ENCODE data around the gene FAM168A. TPM values are rescaled to one million over a fixed set of nuclear protein-coding genes. Genes with fewer than 3 reads are reported as not detected.

The FAM168A gene
- total RNA-seq, 1 donor from 2014 or later, result 25.6 TPM

- intact Hi-C loops (cut with DNase I), result loop anchor here (5.0 kb wide), 2 partner anchors 39 to 84 kb away; partner anchors contain the start of gene ARHGEF17
- DNase-seq (peak; percentile 22), ATAC-seq (ENCODE audit: poor library complexity) (no peak)
Observed at GRCh38 chr11:73390601-73391565, 207.0 kb downstream of the FAM168A start.

- ATAC-seq (ENCODE audit: poor library complexity) (no peak), DNase-seq (peak; percentile 8)
- intact Hi-C loops (cut with DNase I), result loop anchor here (5.0 kb wide), 2 partner anchors 38 to 83 kb away; partner anchors contain the start of gene ARHGEF17
Observed at GRCh38 chr11:73389916-73390315, 208.0 kb downstream of the FAM168A start.

- intact Hi-C loops (cut with DNase I), result no loop called here
- no peak for ATAC-seq (ENCODE audit: poor library complexity)
- no peak for DNase-seq
Observed at GRCh38 chr11:73389134-73389525, 208.8 kb downstream of the FAM168A start.

- intact Hi-C loops (cut with DNase I), result no loop called here
Observed at GRCh38 chr11:73388265-73389133, 209.4 kb downstream of the FAM168A start.

GRCh38 chr11:73387594-73388264, 210.2 kb downstream of the FAM168A start:
- intact Hi-C loops (cut with DNase I), result no loop called here
- no peak for DNase-seq
- ATAC-seq (ENCODE audit: poor library complexity), result peak; percentile 5

More at GRCh38 chr11:73388265-73389133, 209.4 kb downstream of the FAM168A start:
- DNase-seq (peak; percentile 85), ATAC-seq (ENCODE audit: poor library complexity) (peak; percentile 63)

- ATAC-seq (ENCODE audit: poor library complexity) (no peak), DNase-seq (no peak)
- intact Hi-C loops (cut with DNase I), result no loop called here
Observed at GRCh38 chr11:73386546-73386945, 211.4 kb downstream of the FAM168A start.

- intact Hi-C loops (cut with DNase I), result no loop called here
- ATAC-seq (ENCODE audit: poor library complexity), result peak; percentile 35
Observed at GRCh38 chr11:73386016-73386415, 211.9 kb downstream of the FAM168A start.

GRCh38 chr11:73384872-73385689, 212.8 kb downstream of the FAM168A start:
- DNase-seq, result peak; percentile 84
- intact Hi-C loops (cut with DNase I), result no loop called here
- peak; percentile 50 for ATAC-seq (ENCODE audit: poor library complexity)

More at GRCh38 chr11:73386016-73386415, 211.9 kb downstream of the FAM168A start:
- DNase-seq, result peak; percentile 71

GRCh38 chr11:73384531-73384871, 213.4 kb downstream of the FAM168A start:
- intact Hi-C loops (cut with DNase I), result no loop called here
- DNase-seq (no peak), ATAC-seq (ENCODE audit: poor library complexity) (no peak)

- no peak for ATAC-seq (ENCODE audit: poor library complexity)
- no peak for DNase-seq
- intact Hi-C loops (cut with DNase I), result no loop called here
Observed at GRCh38 chr11:73384125-73384441, 213.8 kb downstream of the FAM168A start.

GRCh38 chr11:73383249-73384124, 214.4 kb downstream of the FAM168A start:
- ATAC-seq (ENCODE audit: poor library complexity), result no peak
- DNase-seq, result no peak
- intact Hi-C loops (cut with DNase I), result no loop called here

GRCh38 chr11:73382747-73383146, 215.2 kb downstream of the FAM168A start:
- intact Hi-C loops (cut with DNase I), result no loop called here
- no peak for DNase-seq
- no peak for ATAC-seq (ENCODE audit: poor library complexity)

GRCh38 chr11:73382183-73382582, 215.7 kb downstream of the FAM168A start:
- ATAC-seq (ENCODE audit: poor library complexity) (no peak), DNase-seq (no peak)
- intact Hi-C loops (cut with DNase I), result no loop called here

- intact Hi-C loops (cut with DNase I), result no loop called here
- ATAC-seq (ENCODE audit: poor library complexity), result no peak
- DNase-seq, result peak; percentile 60
Observed at GRCh38 chr11:73381589-73381988, 216.3 kb downstream of the FAM168A start.

GRCh38 chr11:73380897-73381410, 217.0 kb downstream of the FAM168A start:
- no peak for DNase-seq
- ATAC-seq (ENCODE audit: poor library complexity), result no peak

GRCh38 chr11:73380331-73380730, 217.6 kb downstream of the FAM168A start:
- no peak for ATAC-seq (ENCODE audit: poor library complexity)
- intact Hi-C loops (cut with DNase I), result no loop called here

More at GRCh38 chr11:73380897-73381410, 217.0 kb downstream of the FAM168A start:
- intact Hi-C loops (cut with DNase I), result no loop called here

More at GRCh38 chr11:73380331-73380730, 217.6 kb downstream of the FAM168A start:
- DNase-seq, result no peak
